ENCODE measurements around the gene GLRA3. TPM values are rescaled to one million over a fixed set of nuclear protein-coding genes. Genes with fewer than 3 reads are reported as not detected.

GLRA3 gene
- total RNA-seq, 1 donor, result not detected

- Histone ChIP-seq H3K4me2 (ENCODE audit: insufficient read depth, low read length) (no peak overlapping the region), H3K79me2 (ENCODE audit: insufficient read depth, low read length) (no peaks in the 10 kb centered on the region), H3K27me3 (ENCODE audit: insufficient read depth, low read length) (no peaks in the 10 kb centered on the region), H3K4me1 (ENCODE audit: insufficient read depth, low read length) (no peaks in the 10 kb centered on the region), H4K20me1 (ENCODE audit: insufficient read depth, low read length) (no peaks in the 10 kb centered on the region), H3K36me3 (ENCODE audit: insufficient read depth, low read length) (no peaks in the 10 kb centered on the region), H3K27ac (ENCODE audit: low read depth, low read length) (no peak overlapping the region), H2AFZ (ENCODE audit: low read length) (no peak overlapping the region), H3K9me3 (ENCODE audit: low read depth, low read length) (no peaks in the 10 kb centered on the region), H3K4me3 (ENCODE audit: insufficient read depth, low read length) (no peak overlapping the region)
- no peak for DNase-seq (ENCODE audit: insufficient read length, low spot score, missing footprints)
- TF ChIP-seq, protein P1, sequence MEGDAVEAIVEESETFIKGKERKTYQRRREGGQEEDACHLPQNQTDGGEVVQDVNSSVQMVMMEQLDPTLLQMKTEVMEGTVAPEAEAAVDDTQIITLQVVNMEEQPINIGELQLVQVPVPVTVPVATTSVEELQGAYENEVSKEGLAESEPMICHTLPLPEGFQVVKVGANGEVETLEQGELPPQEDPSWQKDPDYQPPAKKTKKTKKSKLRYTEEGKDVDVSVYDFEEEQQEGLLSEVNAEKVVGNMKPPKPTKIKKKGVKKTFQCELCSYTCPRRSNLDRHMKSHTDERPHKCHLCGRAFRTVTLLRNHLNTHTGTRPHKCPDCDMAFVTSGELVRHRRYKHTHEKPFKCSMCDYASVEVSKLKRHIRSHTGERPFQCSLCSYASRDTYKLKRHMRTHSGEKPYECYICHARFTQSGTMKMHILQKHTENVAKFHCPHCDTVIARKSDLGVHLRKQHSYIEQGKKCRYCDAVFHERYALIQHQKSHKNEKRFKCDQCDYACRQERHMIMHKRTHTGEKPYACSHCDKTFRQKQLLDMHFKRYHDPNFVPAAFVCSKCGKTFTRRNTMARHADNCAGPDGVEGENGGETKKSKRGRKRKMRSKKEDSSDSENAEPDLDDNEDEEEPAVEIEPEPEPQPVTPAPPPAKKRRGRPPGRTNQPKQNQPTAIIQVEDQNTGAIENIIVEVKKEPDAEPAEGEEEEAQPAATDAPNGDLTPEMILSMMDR (IDR thresholded peaks at IDR 0.05; ENCODE audit: extremely low read depth, low read depth, low read length), result no peak
Observed at GRCh38 chr4:174856926-174857800, 28.1 kb upstream of the GLRA3 start.

DNA sequence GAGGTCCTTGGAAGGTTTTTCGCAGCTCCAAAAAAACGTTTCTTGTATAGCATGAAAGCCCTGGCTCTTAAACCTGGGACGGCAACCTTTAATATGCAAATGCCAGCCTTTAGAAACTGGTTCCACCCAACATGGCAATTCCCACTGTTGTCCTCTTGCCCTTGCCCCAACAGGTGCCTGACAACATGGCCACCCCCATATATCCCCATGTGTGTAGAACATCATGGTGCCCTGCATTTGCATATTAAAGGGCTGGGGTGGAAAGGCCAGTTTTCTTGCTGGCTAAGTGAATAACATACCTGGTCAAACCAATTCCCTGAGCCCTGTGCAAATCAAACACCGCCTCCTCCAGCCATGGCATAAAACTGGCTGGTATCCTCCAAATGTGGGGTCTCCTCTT lies 26.0 kb upstream of the GLRA3 start:
- Histone ChIP-seq H4K20me1 (ENCODE audit: insufficient read depth, low read length) (no peaks in the 10 kb centered on the region), H3K4me1 (ENCODE audit: insufficient read depth, low read length) (no peaks in the 10 kb centered on the region), H3K4me2 (ENCODE audit: insufficient read depth, low read length) (no peak overlapping the region), H2AFZ (ENCODE audit: low read length) (no peak overlapping the region), H3K79me2 (ENCODE audit: insufficient read depth, low read length) (no peaks in the 10 kb centered on the region), H3K4me3 (ENCODE audit: insufficient read depth, low read length) (no peak overlapping the region), H3K27ac (ENCODE audit: low read depth, low read length) (no peak overlapping the region), H3K36me3 (ENCODE audit: insufficient read depth, low read length) (no peaks in the 10 kb centered on the region), H3K27me3 (ENCODE audit: insufficient read depth, low read length) (no peaks in the 10 kb centered on the region), H3K9me3 (ENCODE audit: low read depth, low read length) (no peaks in the 10 kb centered on the region)
- TF ChIP-seq, protein P1 (IDR thresholded peaks at IDR 0.05; ENCODE audit: extremely low read depth, low read depth, low read length), result no peak
- DNase-seq (ENCODE audit: insufficient read length, low spot score, missing footprints), result no peak

- no peak overlapping the region for H3K27ac ChIP-seq (ENCODE audit: low read depth, low read length)
- no peaks in the 10 kb centered on the region for H3K27me3 ChIP-seq (ENCODE audit: insufficient read depth, low read length)
- TF ChIP-seq, protein P1 (IDR thresholded peaks at IDR 0.05; ENCODE audit: extremely low read depth, low read depth, low read length), result no peak
- H3K79me2 ChIP-seq (ENCODE audit: insufficient read depth, low read length), result no peaks in the 10 kb centered on the region
- H3K4me3 ChIP-seq (ENCODE audit: insufficient read depth, low read length), result no peak overlapping the region
- H3K36me3 ChIP-seq (ENCODE audit: insufficient read depth, low read length), result no peaks in the 10 kb centered on the region
- H3K9me3 ChIP-seq (ENCODE audit: low read depth, low read length), result no peaks in the 10 kb centered on the region
- H4K20me1 ChIP-seq (ENCODE audit: insufficient read depth, low read length), result no peaks in the 10 kb centered on the region
- DNase-seq (ENCODE audit: insufficient read length, low spot score, missing footprints), result no peak
- H2AFZ ChIP-seq (ENCODE audit: low read length), result no peak overlapping the region
- H3K4me1 ChIP-seq (ENCODE audit: insufficient read depth, low read length), result no peaks in the 10 kb centered on the region
- H3K4me2 ChIP-seq (ENCODE audit: insufficient read depth, low read length), result no peak overlapping the region
Observed at GRCh38 chr4:174853629-174854028, 24.6 kb upstream of the GLRA3 start.

GRCh38 chr4:174848596-174848995 lies 19.5 kb upstream of the GLRA3 start:
- Histone ChIP-seq H3K27me3 (ENCODE audit: insufficient read depth, low read length) (no peaks in the 10 kb centered on the region), H3K4me2 (ENCODE audit: insufficient read depth, low read length) (no peak overlapping the region)
- TF ChIP-seq, protein P1 (IDR thresholded peaks at IDR 0.05; ENCODE audit: extremely low read depth, low read depth, low read length), result no peak

More at GRCh38 chr4:174848596-174848995, 19.5 kb upstream of the GLRA3 start:
- Histone ChIP-seq H3K79me2 (ENCODE audit: insufficient read depth, low read length) (no peaks in the 10 kb centered on the region), H3K27ac (ENCODE audit: low read depth, low read length) (no peak overlapping the region), H3K36me3 (ENCODE audit: insufficient read depth, low read length) (no peaks in the 10 kb centered on the region), H3K4me3 (ENCODE audit: insufficient read depth, low read length) (no peak overlapping the region), H2AFZ (ENCODE audit: low read length) (no peak overlapping the region), H3K4me1 (ENCODE audit: insufficient read depth, low read length) (no peaks in the 10 kb centered on the region), H3K9me3 (ENCODE audit: low read depth, low read length) (no peaks in the 10 kb centered on the region), H4K20me1 (ENCODE audit: insufficient read depth, low read length) (no peaks in the 10 kb centered on the region)
- DNase-seq (ENCODE audit: insufficient read length, low spot score, missing footprints), result no peak
